Muscle layer of duodenum (tissue), 2 donors: ENCODE data around the gene CDC42BPB.

ENCODE experiments used
- H3K27ac ChIP-seq: one replicate; pipeline ENCODE4 v1.7.0; 2013; ENCODE audit warnings: mild to moderate bottlenecking, low read length
- H3K27me3 ChIP-seq: one replicate; pipeline ENCODE4 v1.7.0; 2013; ENCODE audit warnings: low read depth, mild to moderate bottlenecking, control low read depth, low read length
- H3K36me3 ChIP-seq, 2 donors: one replicate each; pipeline ENCODE4 v1.7.0; 2013; ENCODE audit warnings: low read length in 2 of 2, control low read depth in 1 of 2, mild to moderate bottlenecking in 1 of 2; ENCODE audit not compliant: insufficient read depth in 2 of 2, control insufficient read depth in 1 of 2
- H3K4me1 ChIP-seq, 2 donors: one replicate each; pipeline ENCODE4 v1.7.0; 2013; ENCODE audit warnings: low read length in 2 of 2, mild to moderate bottlenecking in 2 of 2, control low read depth in 1 of 2, moderate library complexity in 1 of 2; ENCODE audit not compliant: insufficient read depth in 2 of 2, control insufficient read depth in 1 of 2
- H3K4me3 ChIP-seq, 2 donors: one replicate each; pipeline ENCODE4 v1.7.0; 2013; ENCODE audit warnings: low read length in 2 of 2, low read depth in 1 of 2, mild to moderate bottlenecking in 1 of 2
- H3K9me3 ChIP-seq, 2 donors: one replicate each; pipeline ENCODE4 v1.7.0; 2013; ENCODE audit warnings: low read length in 2 of 2, control low read depth in 1 of 2, mild to moderate bottlenecking in 1 of 2; ENCODE audit not compliant: control insufficient read depth in 1 of 2
- donor health status: healthy.

CDC42BPB gene

DNA sequence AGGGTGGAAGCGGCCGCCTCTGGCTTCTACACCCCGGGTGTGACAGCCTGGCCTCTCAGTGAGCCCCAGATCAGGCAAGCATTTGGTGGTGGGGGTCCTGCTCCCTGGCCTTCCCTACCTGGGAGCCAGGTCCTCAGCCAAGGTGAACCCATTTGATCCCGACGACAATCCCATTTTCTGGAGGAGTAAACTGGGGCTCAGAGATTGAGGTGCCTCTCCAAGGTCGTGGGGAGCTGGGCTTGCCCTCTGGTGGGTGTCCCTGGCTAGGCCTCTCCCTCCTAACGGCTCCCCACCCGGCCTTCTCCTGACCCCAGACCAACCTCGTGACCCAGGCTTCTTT, 34.5 kb upstream of the CDC42BPB start:
- no peaks in the 10 kb centered on the region for H3K9me3 ChIP-seq

DNA sequence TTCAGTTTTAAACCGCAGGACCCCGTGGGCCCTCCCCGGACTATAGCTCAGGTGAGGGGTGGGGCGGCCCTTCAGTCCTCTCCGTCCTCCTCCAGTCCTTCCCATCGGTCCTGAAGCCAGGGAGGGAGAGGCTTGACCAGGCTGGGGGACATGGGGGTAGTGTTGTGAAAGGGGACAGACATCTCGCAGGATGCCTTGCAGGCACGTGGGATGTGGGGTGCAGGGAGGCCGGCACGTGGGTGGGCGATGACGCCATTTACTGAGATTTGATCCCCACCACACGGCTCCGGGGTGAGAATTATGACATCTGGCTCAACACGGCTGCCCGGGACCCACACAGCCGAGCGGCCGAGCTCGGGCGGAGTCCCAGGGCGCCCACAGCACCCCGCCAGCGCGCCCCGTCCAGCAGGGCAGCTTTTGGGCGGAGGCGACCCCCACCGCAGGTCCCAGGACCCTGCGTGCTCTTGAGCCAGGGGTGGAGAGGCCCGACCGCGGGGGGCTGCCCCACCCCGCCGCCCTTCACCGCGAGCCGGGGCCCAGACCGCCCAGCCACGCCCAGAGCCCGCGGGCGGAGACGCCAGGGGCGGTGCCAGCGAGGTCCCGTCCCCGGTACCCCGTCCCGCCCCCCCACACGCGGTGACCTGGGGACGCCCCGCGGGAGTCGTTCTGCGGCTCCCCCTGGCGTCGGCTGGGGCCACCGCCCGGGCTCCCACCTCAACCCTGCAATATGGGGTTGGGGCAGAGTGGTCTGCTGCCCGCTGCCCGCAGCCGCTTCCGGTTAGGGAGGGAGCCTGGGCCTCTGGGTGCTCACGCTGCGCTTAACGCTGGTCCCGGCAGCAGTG, 33.9 kb upstream of the CDC42BPB start:
- Histone ChIP-seq H3K4me1 (peaks cover 0 to 12% of the 10 kb centered on the region in 2 donors), H3K4me3 (peak overlapping the region in 1 of 2 donors; percentile 60), H3K9me3 (no peaks in the 10 kb centered on the region), H3K36me3 (no peaks in the 10 kb centered on the region), H3K27ac (no peak overlapping the region), H3K27me3 (no peaks in the 10 kb centered on the region)

More for the DNA sequence above, 34.5 kb upstream of the CDC42BPB start:
- Histone ChIP-seq H3K4me3 (peak overlapping the region in 1 of 2 donors; percentile 60), H3K36me3 (no peaks in the 10 kb centered on the region), H3K27ac (no peak overlapping the region), H3K4me1 (peaks cover 0 to 12% of the 10 kb centered on the region in 2 donors), H3K27me3 (no peaks in the 10 kb centered on the region)

DNA sequence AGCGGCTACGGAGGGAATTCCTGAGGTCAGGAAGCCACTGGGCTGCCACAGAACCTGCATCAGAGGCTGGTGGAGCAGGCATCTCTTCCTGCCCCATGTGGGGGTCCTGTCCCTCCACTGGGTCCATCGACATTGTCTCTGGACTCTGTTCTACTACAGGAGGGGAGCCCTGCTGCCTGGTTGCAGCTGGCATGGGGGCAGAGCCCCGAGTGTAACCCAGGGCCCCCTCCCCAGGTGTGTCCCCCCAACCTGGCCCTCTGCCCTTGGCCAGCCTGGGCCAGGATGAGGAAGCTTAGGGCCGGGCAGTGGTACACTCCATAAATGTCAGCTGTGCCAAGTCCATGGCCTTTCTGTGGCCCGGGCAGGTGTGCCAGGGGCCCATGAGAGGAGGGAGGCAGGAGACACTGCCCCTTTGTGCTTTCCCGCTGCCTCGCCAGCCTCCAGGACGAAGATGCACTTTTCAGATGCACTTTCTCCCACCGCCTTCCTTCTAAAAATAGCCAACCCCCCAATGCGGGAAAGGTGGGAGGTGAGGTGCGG, 33.2 kb upstream of the CDC42BPB start:
- Histone ChIP-seq H3K4me3 (no peak overlapping the region), H3K27me3 (no peaks in the 10 kb centered on the region), H3K27ac (no peak overlapping the region), H3K4me1 (peaks cover 0 to 12% of the 10 kb centered on the region in 2 donors), H3K9me3 (no peaks in the 10 kb centered on the region), H3K36me3 (no peaks in the 10 kb centered on the region)

- Histone ChIP-seq H3K27ac (no peak overlapping the region), H3K4me1 (peaks cover 0 to 13% of the 10 kb centered on the region in 2 donors), H3K36me3 (no peaks in the 10 kb centered on the region), H3K9me3 (no peaks in the 10 kb centered on the region), H3K27me3 (no peaks in the 10 kb centered on the region), H3K4me3 (no peak overlapping the region)
Measured at GRCh38 chr14:103089386-103090335, 32.3 kb upstream of the CDC42BPB start.

DNA sequence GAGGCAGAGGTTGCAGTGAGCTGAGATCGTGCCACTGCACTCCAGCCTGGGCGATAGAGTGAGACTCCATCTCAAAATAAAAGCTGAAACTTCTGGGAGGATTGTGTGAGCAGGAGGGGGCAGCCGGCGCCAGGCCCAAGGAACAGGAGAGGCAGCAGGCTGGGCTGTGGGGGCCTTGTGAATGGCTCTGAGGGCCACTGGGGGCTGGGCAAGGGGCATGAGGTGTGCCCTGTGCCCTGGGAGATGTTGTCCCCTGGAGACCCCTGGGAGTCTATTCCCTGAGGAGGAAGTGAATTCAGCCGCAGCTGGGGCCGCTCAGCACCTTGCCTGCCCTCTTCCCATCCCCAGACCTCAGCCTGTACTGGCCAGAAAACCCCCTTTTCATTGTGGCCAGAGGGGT, 31.6 kb upstream of the CDC42BPB start:
- H3K4me1 ChIP-seq: peaks cover 0 to 21% of the 10 kb centered on the region in 2 donors
- H3K4me3 ChIP-seq: no peak overlapping the region
- H3K27ac ChIP-seq: no peak overlapping the region
- no peaks in the 10 kb centered on the region for H3K9me3 ChIP-seq
- H3K36me3 ChIP-seq: no peaks in the 10 kb centered on the region
- H3K27me3 ChIP-seq: no peaks in the 10 kb centered on the region

- Histone ChIP-seq H3K27ac (no peak overlapping the region), H3K9me3 (no peaks in the 10 kb centered on the region), H3K36me3 (no peaks in the 10 kb centered on the region), H3K27me3 (no peaks in the 10 kb centered on the region), H3K4me1 (peaks cover 0 to 23% of the 10 kb centered on the region in 2 donors), H3K4me3 (no peak overlapping the region)
Measured at GRCh38 chr14:103087343-103087835, 30.0 kb upstream of the CDC42BPB start.

DNA sequence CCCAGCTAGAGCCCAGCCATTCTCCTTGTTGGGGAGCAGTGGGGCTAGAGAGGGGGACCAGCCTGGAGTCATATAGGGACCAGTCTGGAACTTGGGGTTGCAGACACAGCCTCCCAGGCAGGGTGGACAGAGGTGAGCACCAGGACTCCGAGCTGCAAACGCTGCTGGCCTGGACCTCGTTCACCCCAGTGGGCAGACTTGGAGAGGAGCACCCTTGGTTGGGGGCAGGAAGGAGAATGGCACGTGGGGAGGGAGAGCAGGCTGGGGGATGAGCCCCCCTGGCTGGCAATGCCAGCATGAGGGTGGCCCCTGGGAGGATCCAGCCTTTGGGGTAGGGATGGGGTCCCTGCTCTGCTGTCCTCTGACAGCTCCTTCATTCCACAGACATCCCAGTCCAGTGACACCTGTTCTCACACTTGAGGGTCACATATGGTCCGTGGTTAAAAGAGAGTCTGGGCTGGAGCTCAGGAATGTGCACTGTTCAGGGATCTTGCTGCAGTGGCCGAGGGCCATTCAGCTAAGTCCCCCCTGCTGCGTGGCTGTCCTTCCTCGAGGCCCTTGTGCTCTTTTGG, 29.5 kb upstream of the CDC42BPB start:
- no peaks in the 10 kb centered on the region for H3K27me3 ChIP-seq
- no peaks in the 10 kb centered on the region for H3K36me3 ChIP-seq
- peaks cover 0 to 23% of the 10 kb centered on the region in 2 donors for H3K4me1 ChIP-seq
- H3K9me3 ChIP-seq: no peaks in the 10 kb centered on the region
- no peak overlapping the region for H3K27ac ChIP-seq
- H3K4me3 ChIP-seq: no peak overlapping the region

- Histone ChIP-seq H3K27me3 (no peaks in the 10 kb centered on the region), H3K4me3 (no peak overlapping the region), H3K36me3 (no peaks in the 10 kb centered on the region), H3K9me3 (no peaks in the 10 kb centered on the region), H3K27ac (no peak overlapping the region), H3K4me1 (peaks cover 0 to 13% of the 10 kb centered on the region in 2 donors)
Measured at GRCh38 chr14:103085106-103086091, 28.1 kb upstream of the CDC42BPB start.

DNA sequence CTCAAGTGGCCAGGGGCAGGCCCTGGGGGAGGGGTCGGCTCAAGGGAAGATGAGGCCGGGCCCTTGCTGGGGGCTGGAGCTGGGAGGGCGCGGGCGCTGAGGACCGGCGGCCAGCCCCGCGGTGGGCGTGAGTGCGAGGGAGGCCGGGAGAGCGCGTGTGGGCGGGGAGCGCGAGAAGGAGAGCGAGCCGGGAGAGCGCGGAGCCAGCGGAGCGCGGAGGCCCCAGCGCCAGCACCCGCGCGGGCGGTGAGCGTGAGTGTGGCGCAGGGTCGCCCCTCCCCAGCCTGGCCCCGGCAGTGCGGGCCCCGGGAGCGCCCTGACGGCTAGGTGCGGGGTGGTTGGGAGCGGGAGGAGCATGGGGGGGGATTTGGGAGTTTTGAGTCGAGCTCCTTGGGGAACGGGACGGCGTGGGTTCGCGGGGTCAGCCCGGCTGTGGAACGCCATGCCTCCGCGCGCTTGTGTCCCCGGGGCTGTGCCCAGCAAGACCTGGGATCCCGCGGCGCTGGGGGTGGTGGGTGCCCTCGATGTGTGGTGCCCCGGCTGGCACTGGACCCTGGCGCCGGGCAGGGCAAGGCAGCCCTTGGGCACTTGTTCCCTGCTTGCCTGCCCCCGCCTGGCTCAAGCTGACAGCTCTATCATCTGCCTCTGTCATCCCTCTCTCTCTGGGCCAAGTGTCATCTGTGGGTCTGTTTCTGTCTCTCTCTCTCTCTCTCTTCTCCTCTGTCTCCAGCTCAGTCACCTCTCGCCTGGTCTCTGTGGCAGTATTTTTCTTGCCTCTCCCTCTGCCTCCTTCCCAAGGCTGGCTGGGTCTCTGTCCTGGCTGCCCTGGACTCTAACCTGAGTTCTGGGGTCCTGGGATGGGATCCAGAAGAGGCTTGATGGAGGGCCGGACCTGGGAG, 26.9 kb upstream of the CDC42BPB start, which contains the start of gene LBHD2:
Gene LBHD2 (plus strand): TSS at position 190 of the 899 bp plus-strand sequence. CDS start 1,803 bp downstream, outside the sequence.
- H3K27me3 ChIP-seq: no peaks in the 10 kb centered on the region
- H3K4me3 ChIP-seq: peak within 1 kb of the TSS in 1 of 2 donors; percentile 50

More for the DNA sequence above, 26.9 kb upstream of the CDC42BPB start, which contains the start of gene LBHD2:
- peaks cover 0 to 11% of the 10 kb centered on the region in 2 donors for H3K4me1 ChIP-seq
- H3K27ac ChIP-seq: no peak within 1 kb of the TSS
- no peaks in the 10 kb centered on the region for H3K36me3 ChIP-seq
- H3K9me3 ChIP-seq: no peaks in the 10 kb centered on the region
